SJSA1 (cell line): ENCODE measurements around the gene KCNQ1. TPM values are rescaled to one million over a fixed set of nuclear protein-coding genes. Genes with fewer than 3 reads are reported as not detected.

Experiments
- DNase-seq, 2 experiments: peaks; one replicate each; pipeline ENCODE4 v3.0.0-alpha.2; 2015 to 2020; ENCODE audit warnings: low spot score in 2 of 2, low read depth in 1 of 2
- H3K27ac ChIP-seq: fragments of 250-450 bp; sonication (Bioruptor Pico); 2 replicates; pipeline ENCODE4 v1.5.1; 2020; ENCODE audit warnings: mild to moderate bottlenecking, moderate library complexity
- H3K27me3 ChIP-seq: fragments of 250-450 bp; sonication (Bioruptor Pico); replicated peaks from 2 replicates; pipeline ENCODE4 v1.5.1; 2020; ENCODE audit warnings: mild to moderate bottlenecking, moderate library complexity
- H3K36me3 ChIP-seq: fragments of 250-450 bp; sonication (Bioruptor Pico); 2 replicates; pipeline ENCODE4 v1.5.1; 2020; ENCODE audit warnings: mild to moderate bottlenecking
- H3K4me1 ChIP-seq: fragments of 250-450 bp; sonication (Bioruptor Pico); replicated peaks from 2 replicates; pipeline ENCODE4 v1.6.1; 2021; ENCODE audit warnings: mild to moderate bottlenecking
- H3K4me3 ChIP-seq: fragments of 250-450 bp; sonication (Bioruptor Pico); 2 replicates; pipeline ENCODE4 v1.5.1; 2020; ENCODE audit warnings: mild to moderate bottlenecking
- H3K9me3 ChIP-seq: fragments of 250-450 bp; sonication (Bioruptor Pico); replicated peaks from 2 replicates; pipeline ENCODE4 v1.5.1; 2020; ENCODE audit warnings: mild to moderate bottlenecking
- total RNA-seq: library from RNA; depleted of rRNA; stranded (reverse); fragments of >200 nt; shearing (Covaris generic); gene quantifications from 2 replicates; pipeline ENCODE4 v1.2.3, GENCODE V29; 2014

The KCNQ1 gene
- total RNA-seq, 1 experiment from 2014 or later, result not detected

GRCh38 chr11:2798951-2799761, 354.3 kb downstream of the KCNQ1 start:
- Histone ChIP-seq H3K4me3 (no peak overlapping the region), H3K4me1 (no peaks in the 10 kb centered on the region; the same call in 1 of the 2 replicates), H3K9me3 (peaks cover 11% of the 10 kb centered on the region; the same call in 1 of the 2 replicates), H3K36me3 (no peaks in the 10 kb centered on the region), H3K27ac (no peak overlapping the region), H3K27me3 (peaks cover 23% of the 10 kb centered on the region)
- peak in 1 of 2 experiments; percentile 42 for DNase-seq

- Histone ChIP-seq H3K27ac (no peak overlapping the region), H3K9me3 (peaks cover 11% of the 10 kb centered on the region; the same call in 1 of the 2 replicates), H3K4me1 (no peaks in the 10 kb centered on the region; the same call in 1 of the 2 replicates), H3K27me3 (peaks cover 27% of the 10 kb centered on the region), H3K4me3 (no peak overlapping the region), H3K36me3 (no peaks in the 10 kb centered on the region)
- peak in 1 of 2 experiments; percentile 41 for DNase-seq
Measured at GRCh38 chr11:2799881-2800654, 355.3 kb downstream of the KCNQ1 start.

- no peak overlapping the region for H3K27ac ChIP-seq
- DNase-seq, result peak in 1 of 2 experiments; percentile 46
- H3K4me3 ChIP-seq, result no peak overlapping the region
- H3K27me3 ChIP-seq, result peaks cover 33% of the 10 kb centered on the region
- peaks cover 11% of the 10 kb centered on the region; the same call in 1 of the 2 replicates for H3K9me3 ChIP-seq
- H3K4me1 ChIP-seq, result no peaks in the 10 kb centered on the region; the same call in 1 of the 2 replicates
- H3K36me3 ChIP-seq, result no peaks in the 10 kb centered on the region
Measured at GRCh38 chr11:2800655-2801531, 356.1 kb downstream of the KCNQ1 start.

GRCh38 chr11:2801711-2802388, 357.0 kb downstream of the KCNQ1 start:
- peak in 1 of 2 experiments; percentile 47 for DNase-seq
- H3K9me3 ChIP-seq, result peaks cover 11% of the 10 kb centered on the region; the same call in 1 of the 2 replicates
- no peak overlapping the region for H3K4me3 ChIP-seq
- no peak overlapping the region for H3K27ac ChIP-seq
- H3K36me3 ChIP-seq, result no peaks in the 10 kb centered on the region
- peaks cover 43% of the 10 kb centered on the region for H3K27me3 ChIP-seq
- H3K4me1 ChIP-seq, result no peaks in the 10 kb centered on the region; the same call in 1 of the 2 replicates

- H3K27me3 ChIP-seq, result peaks cover 48% of the 10 kb centered on the region
- H3K9me3 ChIP-seq, result peaks cover 11% of the 10 kb centered on the region; the same call in 1 of the 2 replicates
- H3K36me3 ChIP-seq, result no peaks in the 10 kb centered on the region
- H3K4me3 ChIP-seq, result no peak overlapping the region
- no peak overlapping the region for H3K27ac ChIP-seq
- DNase-seq, result peak in 1 of 2 experiments; percentile 46
- H3K4me1 ChIP-seq, result no peaks in the 10 kb centered on the region; the same call in 1 of the 2 replicates
Measured at GRCh38 chr11:2802389-2803185, 357.8 kb downstream of the KCNQ1 start.

- peak in 1 of 2 experiments; percentile 45 for DNase-seq
- no peak overlapping the region for H3K4me3 ChIP-seq
- H3K36me3 ChIP-seq, result no peaks in the 10 kb centered on the region
- H3K9me3 ChIP-seq, result peaks cover 11% of the 10 kb centered on the region; the same call in 1 of the 2 replicates
- H3K27me3 ChIP-seq, result peaks cover 49% of the 10 kb centered on the region
- no peak overlapping the region for H3K27ac ChIP-seq
- H3K4me1 ChIP-seq, result no peaks in the 10 kb centered on the region; the same call in 1 of the 2 replicates
Measured at GRCh38 chr11:2803186-2804091, 358.6 kb downstream of the KCNQ1 start.

GRCh38 chr11:2804189-2804588, 359.4 kb downstream of the KCNQ1 start:
- H3K36me3 ChIP-seq, result no peaks in the 10 kb centered on the region
- no peak overlapping the region for H3K27ac ChIP-seq
- H3K4me3 ChIP-seq, result no peak overlapping the region
- peaks cover 49% of the 10 kb centered on the region for H3K27me3 ChIP-seq
- DNase-seq, result peak in 1 of 2 experiments; percentile 34
- no peaks in the 10 kb centered on the region; the same call in 1 of the 2 replicates for H3K4me1 ChIP-seq
- peaks cover 8% of the 10 kb centered on the region; the same call in 1 of the 2 replicates for H3K9me3 ChIP-seq

- H3K27ac ChIP-seq, result no peak overlapping the region
- no peaks in the 10 kb centered on the region; the same call in 1 of the 2 replicates for H3K4me1 ChIP-seq
- no peaks in the 10 kb centered on the region for H3K36me3 ChIP-seq
- peaks cover 2% of the 10 kb centered on the region; the same call in 1 of the 2 replicates for H3K9me3 ChIP-seq
- peak in 1 of 2 experiments; percentile 44 for DNase-seq
- peaks cover 47% of the 10 kb centered on the region for H3K27me3 ChIP-seq
- no peak overlapping the region for H3K4me3 ChIP-seq
Measured at GRCh38 chr11:2804701-2805387, 360.0 kb downstream of the KCNQ1 start.

- H3K9me3 ChIP-seq, result peaks cover 3% of the 10 kb centered on the region; the same call in 1 of the 2 replicates
- no peak overlapping the region for H3K27ac ChIP-seq
- no peaks in the 10 kb centered on the region for H3K36me3 ChIP-seq
- H3K27me3 ChIP-seq, result peaks cover 47% of the 10 kb centered on the region
- no peaks in the 10 kb centered on the region for H3K4me1 ChIP-seq
- no peak overlapping the region for H3K4me3 ChIP-seq
- no peak for DNase-seq
Measured at GRCh38 chr11:2805388-2806056, 360.7 kb downstream of the KCNQ1 start.

GRCh38 chr11:2806351-2807024, 361.7 kb downstream of the KCNQ1 start:
- DNase-seq, result peak in 1 of 2 experiments; percentile 47
- Histone ChIP-seq H3K4me1 (no peaks in the 10 kb centered on the region), H3K27me3 (peaks cover 47% of the 10 kb centered on the region), H3K36me3 (no peaks in the 10 kb centered on the region), H3K9me3 (peaks cover 13% of the 10 kb centered on the region), H3K27ac (no peak overlapping the region), H3K4me3 (no peak overlapping the region)
